Activated naive CD8-positive, alpha-beta T cell treated with anti-CD3 and anti-CD28 coated beads for 36 hours (primary cell): ENCODE measurements around the gene MAGI3. TPM values are rescaled to one million over a fixed set of nuclear protein-coding genes. Genes with fewer than 3 reads are reported as not detected.
"Not testable (repeated sequence)": the region's sequence is repeated elsewhere in the genome, so short reads cannot be mapped to it uniquely, and the experiment has no call there.

Experiments
- DNase-seq: peaks from one replicate; pipeline ENCODE4 v3.0.0; 2021
- H3K27ac Mint-ChIP-seq: one replicate; pipeline ENCODE4 v1.8.0; 2022; ENCODE audit warnings: mild to moderate bottlenecking, moderate library complexity, mixed read lengths
- H3K27me3 Mint-ChIP-seq: one replicate; pipeline ENCODE4 v1.8.0; 2022; ENCODE audit warnings: mild to moderate bottlenecking, mixed read lengths
- H3K36me3 Mint-ChIP-seq: one replicate; pipeline ENCODE4 v1.8.0; 2021; ENCODE audit warnings: mild to moderate bottlenecking, mixed read lengths
- H3K4me1 Mint-ChIP-seq: one replicate; pipeline ENCODE4 v1.8.0; 2021; ENCODE audit warnings: mixed read lengths
- H3K4me3 Mint-ChIP-seq: one replicate; pipeline ENCODE4 v1.8.0; 2022; ENCODE audit warnings: mild to moderate bottlenecking, moderate library complexity, mixed read lengths
- H3K9me3 Mint-ChIP-seq: one replicate; pipeline ENCODE4 v1.8.0; 2022; ENCODE audit warnings: mixed read lengths
- total RNA-seq, 2 experiments: library from RNA; stranded (reverse); gene quantifications; one replicate each; pipeline ENCODE4 v1.2.3, GENCODE V29; 2021

The MAGI3 gene
- total RNA-seq, 2 experiments from 2014 or later, result 3.3 to 3.4 TPM

GRCh38 chr1:113541106-113541505, 150.8 kb downstream of the MAGI3 start:
- Mint-ChIP-seq H3K4me1 (peaks cover 2% of the 10 kb centered on the region), H3K27ac (no peak overlapping the region), H3K36me3 (no peaks in the 10 kb centered on the region)

GRCh38 chr1:113542221-113542701, 151.9 kb downstream of the MAGI3 start:
- no peak overlapping the region for H3K27ac Mint-ChIP-seq
- no peaks in the 10 kb centered on the region for H3K27me3 Mint-ChIP-seq
- no peaks in the 10 kb centered on the region for H3K36me3 Mint-ChIP-seq
- H3K4me3 Mint-ChIP-seq, result no peak overlapping the region
- no peaks in the 10 kb centered on the region for H3K9me3 Mint-ChIP-seq
- no peak for DNase-seq
- peaks cover 2% of the 10 kb centered on the region for H3K4me1 Mint-ChIP-seq

More at GRCh38 chr1:113541106-113541505, 150.8 kb downstream of the MAGI3 start:
- no peaks in the 10 kb centered on the region for H3K27me3 Mint-ChIP-seq
- H3K4me3 Mint-ChIP-seq, result no peak overlapping the region
- H3K9me3 Mint-ChIP-seq, result no peaks in the 10 kb centered on the region
- no peak for DNase-seq

- DNase-seq, result no peak
- H3K27me3 Mint-ChIP-seq, result no peaks in the 10 kb centered on the region
- H3K4me3 Mint-ChIP-seq, result no peak overlapping the region
- H3K36me3 Mint-ChIP-seq, result no peaks in the 10 kb centered on the region
- H3K4me1 Mint-ChIP-seq, result peaks cover 2% of the 10 kb centered on the region
- H3K27ac Mint-ChIP-seq, result no peak overlapping the region
- H3K9me3 Mint-ChIP-seq, result no peaks in the 10 kb centered on the region
These were observed 152.8 kb downstream of the MAGI3 start for GRCh38 chr1:113543110-113543509.

- DNase-seq, result no peak
- H3K36me3 Mint-ChIP-seq, result peaks cover 2% of the 10 kb centered on the region
- H3K27ac Mint-ChIP-seq, result no peak overlapping the region
- H3K4me3 Mint-ChIP-seq, result no peak overlapping the region
- no peaks in the 10 kb centered on the region for H3K27me3 Mint-ChIP-seq
- H3K4me1 Mint-ChIP-seq, result peaks cover 2% of the 10 kb centered on the region
- no peaks in the 10 kb centered on the region for H3K9me3 Mint-ChIP-seq
These were observed 154.9 kb downstream of the MAGI3 start for GRCh38 chr1:113545210-113545609.

GRCh38 chr1:113545626-113546025, 155.3 kb downstream of the MAGI3 start:
- peaks cover 2% of the 10 kb centered on the region for H3K4me1 Mint-ChIP-seq
- peaks cover 2% of the 10 kb centered on the region for H3K36me3 Mint-ChIP-seq
- no peaks in the 10 kb centered on the region for H3K9me3 Mint-ChIP-seq
- no peaks in the 10 kb centered on the region for H3K27me3 Mint-ChIP-seq
- no peak overlapping the region for H3K27ac Mint-ChIP-seq
- no peak overlapping the region for H3K4me3 Mint-ChIP-seq
- DNase-seq, result no peak

- Mint-ChIP-seq H3K36me3 (peaks cover 6% of the 10 kb centered on the region), H3K27ac (no peak overlapping the region), H3K27me3 (no peaks in the 10 kb centered on the region)
These were observed 161.4 kb downstream of the MAGI3 start for GRCh38 chr1:113551728-113552127.

GRCh38 chr1:113552244-113552643, 161.9 kb downstream of the MAGI3 start:
- H3K9me3 Mint-ChIP-seq, result peaks cover 3% of the 10 kb centered on the region
- DNase-seq, result no peak
- no peak overlapping the region for H3K4me3 Mint-ChIP-seq
- H3K4me1 Mint-ChIP-seq, result no peaks in the 10 kb centered on the region
- H3K27me3 Mint-ChIP-seq, result no peaks in the 10 kb centered on the region
- H3K27ac Mint-ChIP-seq, result no peak overlapping the region
- H3K36me3 Mint-ChIP-seq, result peaks cover 6% of the 10 kb centered on the region

More at GRCh38 chr1:113551728-113552127, 161.4 kb downstream of the MAGI3 start:
- peaks cover 3% of the 10 kb centered on the region for H3K9me3 Mint-ChIP-seq
- no peaks in the 10 kb centered on the region for H3K4me1 Mint-ChIP-seq
- no peak overlapping the region for H3K4me3 Mint-ChIP-seq
- DNase-seq, result no peak

- no peaks in the 10 kb centered on the region for H3K27me3 Mint-ChIP-seq
- no peak for DNase-seq
- no peak overlapping the region for H3K27ac Mint-ChIP-seq
- peaks cover 31% of the 10 kb centered on the region for H3K9me3 Mint-ChIP-seq
- H3K4me3 Mint-ChIP-seq, result no peak overlapping the region
- peaks cover 4% of the 10 kb centered on the region for H3K36me3 Mint-ChIP-seq
- H3K4me1 Mint-ChIP-seq, result no peaks in the 10 kb centered on the region
These were observed 166.9 kb downstream of the MAGI3 start for GRCh38 chr1:113557187-113557586.

- no peak for DNase-seq
- H3K4me3 Mint-ChIP-seq, result no peak overlapping the region
- H3K36me3 Mint-ChIP-seq, result peaks cover 4% of the 10 kb centered on the region
- H3K4me1 Mint-ChIP-seq, result no peaks in the 10 kb centered on the region
- H3K27ac Mint-ChIP-seq, result no peak overlapping the region
- H3K9me3 Mint-ChIP-seq, result peaks cover 31% of the 10 kb centered on the region
- H3K27me3 Mint-ChIP-seq, result no peaks in the 10 kb centered on the region
These were observed 175.3 kb downstream of the MAGI3 start for GRCh38 chr1:113565621-113566020.

GRCh38 chr1:113567427-113567826, 177.1 kb downstream of the MAGI3 start:
- Mint-ChIP-seq H3K36me3 (peaks cover 4% of the 10 kb centered on the region), H3K27ac (no peak overlapping the region), H3K4me1 (no peaks in the 10 kb centered on the region), H3K4me3 (no peak overlapping the region), H3K27me3 (no peaks in the 10 kb centered on the region), H3K9me3 (peaks cover 22% of the 10 kb centered on the region)
- no peak for DNase-seq

GRCh38 chr1:113575744-113576260, 185.5 kb downstream of the MAGI3 start:
- not testable (repeated sequence) for DNase-seq, H3K27ac Mint-ChIP-seq

GRCh38 chr1:113576271-113576670, 186.0 kb downstream of the MAGI3 start:
- no peaks in the 10 kb centered on the region for H3K4me1 Mint-ChIP-seq
- no peak overlapping the region for H3K4me3 Mint-ChIP-seq
- H3K9me3 Mint-ChIP-seq, result peaks cover 6% of the 10 kb centered on the region
- no peak for DNase-seq
- no peak overlapping the region for H3K27ac Mint-ChIP-seq
- no peaks in the 10 kb centered on the region for H3K27me3 Mint-ChIP-seq
- H3K36me3 Mint-ChIP-seq, result peaks cover 4% of the 10 kb centered on the region

More at GRCh38 chr1:113575744-113576260, 185.5 kb downstream of the MAGI3 start:
- not testable (repeated sequence) for H3K4me1 Mint-ChIP-seq, H3K4me3 Mint-ChIP-seq, H3K27me3 Mint-ChIP-seq, H3K9me3 Mint-ChIP-seq, H3K36me3 Mint-ChIP-seq

- Mint-ChIP-seq H3K36me3 (no peaks in the 10 kb centered on the region), H3K27ac (no peak overlapping the region), H3K9me3 (no peaks in the 10 kb centered on the region), H3K4me3 (no peak overlapping the region), H3K27me3 (no peaks in the 10 kb centered on the region), H3K4me1 (no peaks in the 10 kb centered on the region)
- DNase-seq, result no peak
These were observed 189.1 kb downstream of the MAGI3 start for GRCh38 chr1:113579256-113580018.

- no peaks in the 10 kb centered on the region for H3K36me3 Mint-ChIP-seq
- H3K27ac Mint-ChIP-seq, result no peak overlapping the region
- H3K27me3 Mint-ChIP-seq, result no peaks in the 10 kb centered on the region
- no peak for DNase-seq
- no peaks in the 10 kb centered on the region for H3K4me1 Mint-ChIP-seq
- no peaks in the 10 kb centered on the region for H3K9me3 Mint-ChIP-seq
- H3K4me3 Mint-ChIP-seq, result no peak overlapping the region
These were observed 191.0 kb downstream of the MAGI3 start for GRCh38 chr1:113581323-113581722.

- no peaks in the 10 kb centered on the region for H3K9me3 Mint-ChIP-seq
- no peaks in the 10 kb centered on the region for H3K36me3 Mint-ChIP-seq
- H3K27ac Mint-ChIP-seq, result no peak overlapping the region
- no peaks in the 10 kb centered on the region for H3K4me1 Mint-ChIP-seq
- H3K27me3 Mint-ChIP-seq, result no peaks in the 10 kb centered on the region
- H3K4me3 Mint-ChIP-seq, result no peak overlapping the region
- no peak for DNase-seq
These were observed 191.8 kb downstream of the MAGI3 start for GRCh38 chr1:113582084-113582483.

- Mint-ChIP-seq H3K36me3 (peaks cover 1% of the 10 kb centered on the region), H3K4me3 (no peak overlapping the region), H3K27ac (no peak overlapping the region), H3K4me1 (no peaks in the 10 kb centered on the region), H3K27me3 (no peaks in the 10 kb centered on the region), H3K9me3 (no peaks in the 10 kb centered on the region)
- DNase-seq, result no peak
These were observed 197.2 kb downstream of the MAGI3 start for GRCh38 chr1:113587475-113587874.
